Common myeloid progenitor, CD34-positive (primary cell): Measurements from ENCODE around the gene SYNJ2.

Experiments used
- CTCF ChIA-PET: fragments of 350-600 bp; sonication (Branson Sonifier 250); formaldehyde crosslinking; loops from one replicate; lab custom pipeline; 2021; ENCODE audit warnings: antibody characterized with exemption; lab: Charles Lee
- POLR2A ChIA-PET: fragments of 350-600 bp; sonication (Branson Sonifier 250); formaldehyde crosslinking; loops from one replicate; lab custom pipeline; 2021; ENCODE audit warnings: antibody characterized with exemption; lab: Charles Lee
- DNase-seq, 3 donors: peaks; one replicate each; pipeline versions ENCODE4 v3.0.0 to v3.0.0-alpha.2; 2013
- H3K27ac ChIP-seq, 2 experiments: 1 replicate in 1 of 2; 2 replicates in 1 of 2; pipeline ENCODE4 v1.7.0; 2013; ENCODE audit warnings: inconsistent platforms in 2 of 2, low read length in 2 of 2, mild to moderate bottlenecking in 2 of 2, low read depth in 1 of 2, moderate library complexity in 1 of 2; ENCODE audit not compliant: severe bottlenecking in 2 of 2, insufficient read depth in 1 of 2, poor library complexity in 1 of 2
- H3K27me3 ChIP-seq, 5 experiments: replicated peaks in 2 of 5; 1 replicate in 3 of 5; 2 replicates in 2 of 5; pipeline versions ENCODE4 v1.6.1 to v1.7.0; 2013; ENCODE audit warnings: low read length in 4 of 5, mild to moderate bottlenecking in 2 of 5, moderate library complexity in 2 of 5, inconsistent platforms in 1 of 5; ENCODE audit not compliant: insufficient read depth in 5 of 5, control insufficient read depth in 4 of 5
- H3K36me3 ChIP-seq, 4 experiments: 1 replicate in 2 of 4; 2 replicates in 2 of 4; pipeline versions ENCODE4 v1.6.1 to v1.7.0; 2013; ENCODE audit warnings: low read length in 3 of 4, control low read depth in 1 of 4, mild to moderate bottlenecking in 1 of 4; ENCODE audit not compliant: control insufficient read depth in 4 of 4, insufficient read depth in 4 of 4
- H3K4me1 ChIP-seq, 4 experiments: 1 replicate in 3 of 4; 2 replicates in 1 of 4; pipeline versions ENCODE4 v1.6.1 to v1.7.1; 2013; ENCODE audit warnings: low read length in 3 of 4, mild to moderate bottlenecking in 3 of 4, control low read depth in 1 of 4, inconsistent platforms in 1 of 4, moderate library complexity in 1 of 4; ENCODE audit not compliant: control insufficient read depth in 4 of 4, insufficient read depth in 4 of 4; ENCODE audit errors: control extremely low read depth in 1 of 4
- H3K4me3 ChIP-seq, 7 experiments: 1 replicate in 4 of 7; 2 replicates in 3 of 7; pipeline versions ENCODE4 v1.5.1 to v1.7.0; 2013; ENCODE audit warnings: mild to moderate bottlenecking in 7 of 7, low read length in 6 of 7, moderate library complexity in 6 of 7, inconsistent platforms in 2 of 7, low read depth in 2 of 7, control low read depth in 1 of 7; ENCODE audit not compliant: insufficient read depth in 4 of 7, control insufficient read depth in 1 of 7; ENCODE audit errors: extremely low read depth in 1 of 7
- H3K9me3 ChIP-seq, 5 experiments: 1 replicate in 4 of 5; 2 replicates in 1 of 5; pipeline versions ENCODE4 v1.6.1 to v1.7.1; 2013; ENCODE audit warnings: low read length in 4 of 5, mild to moderate bottlenecking in 2 of 5, inconsistent platforms in 1 of 5, low read depth in 1 of 5, moderate library complexity in 1 of 5; ENCODE audit not compliant: control insufficient read depth in 4 of 5, insufficient read depth in 2 of 5; ENCODE audit errors: control extremely low read depth in 1 of 5
- WGBS: methylation state at CpG from one replicate; pipeline ENCODE4 v1.1.5; 2013; ENCODE audit not compliant: insufficient coverage; 5-methylcytosine and 5-hydroxymethylcytosine counted together

SYNJ2 gene

DNA sequence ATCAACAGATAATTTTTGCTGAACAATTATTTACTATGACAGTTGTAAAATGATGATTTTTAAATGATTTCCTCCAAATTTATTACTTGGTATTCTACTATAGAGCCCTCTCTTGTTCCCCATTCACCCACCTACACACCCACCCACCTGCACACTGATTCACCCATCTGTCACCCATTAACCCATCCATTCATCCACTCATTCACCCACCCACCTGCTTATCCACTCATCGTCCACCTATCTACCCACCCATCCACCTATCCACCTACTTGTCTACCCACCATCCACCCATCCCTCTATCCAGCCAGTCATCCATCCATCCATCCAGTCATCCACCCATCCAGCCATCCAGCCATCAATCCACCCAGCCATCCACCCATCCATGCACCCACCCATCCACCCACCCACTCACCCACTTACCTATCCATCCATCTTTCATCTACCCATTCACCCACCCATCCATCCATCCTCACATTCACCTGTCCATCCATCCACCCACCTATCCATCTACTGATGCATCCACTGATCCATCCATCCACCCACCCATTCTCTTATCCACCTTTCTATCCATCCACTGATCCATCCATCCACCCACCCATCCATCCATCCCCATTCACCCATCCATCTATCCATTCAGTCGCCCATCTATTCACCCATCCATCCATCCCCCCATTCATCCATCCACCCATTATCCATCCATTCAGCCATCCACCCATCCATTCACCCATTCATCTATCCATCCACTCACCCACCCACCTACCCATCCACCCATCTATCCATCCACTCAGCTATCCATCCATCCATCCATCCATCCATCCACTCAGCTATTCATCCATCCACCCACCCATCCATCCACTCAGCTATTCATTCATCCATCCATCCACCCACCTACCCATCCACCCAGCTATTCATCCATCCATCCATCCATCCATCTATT lies 72.0 kb downstream of the SYNJ2 start:
- Histone ChIP-seq H3K4me3 (no peak overlapping the region), H3K27ac (no peak overlapping the region), H3K27me3 (no peaks in the 10 kb centered on the region), H3K9me3 (no peaks in the 10 kb centered on the region), H3K36me3 (peaks cover 0 to 27% (median 15%) of the 10 kb centered on the region in 4 experiments), H3K4me1 (peaks cover 0 to 5% (median 0%) of the 10 kb centered on the region in 4 experiments)
- 80% methylated on average over 2 of the region's 2 CpGs for WGBS
- ChIA-PET CTCF (interaction anchor here (1.5 kb wide), 1 partner anchor 13 kb away, joined by 3 read pairs; no protein-coding TSS in a partner anchor), POLR2A (no interaction called here)
- DNase-seq, result no peak

DNA sequence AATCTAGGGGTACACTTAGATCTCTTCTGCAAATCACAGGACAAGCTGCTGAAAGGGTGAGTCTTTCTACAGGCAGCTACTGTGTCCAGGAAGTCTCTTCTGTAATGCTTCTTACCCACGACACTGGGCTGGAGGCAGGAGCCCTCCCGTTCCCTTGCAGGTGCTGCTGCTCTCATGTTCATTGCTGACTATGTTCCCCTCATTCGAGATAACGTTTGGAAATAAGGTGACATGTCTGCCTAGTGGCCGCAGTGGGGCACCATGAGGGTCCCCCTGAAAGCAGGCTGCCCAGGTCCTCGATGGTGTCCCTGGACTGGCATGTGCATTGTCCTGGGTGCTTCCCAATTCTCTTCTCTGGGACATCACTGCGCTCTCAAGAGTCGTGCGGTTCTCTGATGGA lies 74.7 kb downstream of the SYNJ2 start:
- Histone ChIP-seq H3K9me3 (no peaks in the 10 kb centered on the region), H3K27ac (no peak overlapping the region), H3K4me3 (no peak overlapping the region), H3K27me3 (no peaks in the 10 kb centered on the region), H3K36me3 (peaks cover 0 to 27% (median 12%) of the 10 kb centered on the region in 4 experiments), H3K4me1 (peaks cover 0 to 14% (median 12%) of the 10 kb centered on the region in 4 experiments)
- POLR2A ChIA-PET, result no interaction called here
- DNase-seq, result no peak
- WGBS, result 92% methylated on average over 6 of the region's 9 CpGs
- CTCF ChIA-PET, result interaction anchor here (1.6 to 6.7 kb wide), 3 partner anchors 10 to 30 kb away, joined by 6 to 42 read pairs (median 6); no protein-coding TSS in a partner anchor

DNA sequence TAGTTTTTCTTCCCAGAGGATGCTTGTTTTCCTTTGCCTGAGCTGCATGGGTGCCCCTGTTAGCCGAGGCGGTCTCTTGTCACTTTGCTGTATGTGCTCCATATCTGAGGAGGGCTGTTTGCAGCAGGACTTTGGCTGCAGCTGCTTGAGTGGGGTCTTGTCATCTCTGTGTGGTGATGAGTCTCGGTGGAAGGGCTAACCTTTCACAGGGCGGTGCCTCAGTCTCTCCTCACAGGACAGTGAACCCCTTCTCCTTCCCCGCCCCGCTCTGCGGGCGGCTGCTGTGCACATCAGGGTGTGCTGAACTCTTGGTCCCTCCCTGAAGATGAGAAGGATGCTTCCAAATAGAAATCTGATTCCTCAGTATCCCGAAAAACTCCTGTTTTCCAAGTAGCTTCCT lies 75.1 kb downstream of the SYNJ2 start:
- Histone ChIP-seq H3K27ac (no peak overlapping the region), H3K4me3 (no peak overlapping the region), H3K36me3 (peaks cover 0 to 30% (median 13%) of the 10 kb centered on the region in 4 experiments), H3K4me1 (peaks cover 0 to 14% (median 12%) of the 10 kb centered on the region in 4 experiments), H3K27me3 (no peaks in the 10 kb centered on the region), H3K9me3 (no peaks in the 10 kb centered on the region)
- POLR2A ChIA-PET, result no interaction called here
- DNase-seq, result no peak
- CTCF ChIA-PET, result interaction anchor here (1.3 to 6.7 kb wide), 4 partner anchors 10 to 31 kb away, joined by 3 to 42 read pairs (median 6); no protein-coding TSS in a partner anchor
- 100% methylated on average over 3 of the region's 9 CpGs for WGBS

DNA sequence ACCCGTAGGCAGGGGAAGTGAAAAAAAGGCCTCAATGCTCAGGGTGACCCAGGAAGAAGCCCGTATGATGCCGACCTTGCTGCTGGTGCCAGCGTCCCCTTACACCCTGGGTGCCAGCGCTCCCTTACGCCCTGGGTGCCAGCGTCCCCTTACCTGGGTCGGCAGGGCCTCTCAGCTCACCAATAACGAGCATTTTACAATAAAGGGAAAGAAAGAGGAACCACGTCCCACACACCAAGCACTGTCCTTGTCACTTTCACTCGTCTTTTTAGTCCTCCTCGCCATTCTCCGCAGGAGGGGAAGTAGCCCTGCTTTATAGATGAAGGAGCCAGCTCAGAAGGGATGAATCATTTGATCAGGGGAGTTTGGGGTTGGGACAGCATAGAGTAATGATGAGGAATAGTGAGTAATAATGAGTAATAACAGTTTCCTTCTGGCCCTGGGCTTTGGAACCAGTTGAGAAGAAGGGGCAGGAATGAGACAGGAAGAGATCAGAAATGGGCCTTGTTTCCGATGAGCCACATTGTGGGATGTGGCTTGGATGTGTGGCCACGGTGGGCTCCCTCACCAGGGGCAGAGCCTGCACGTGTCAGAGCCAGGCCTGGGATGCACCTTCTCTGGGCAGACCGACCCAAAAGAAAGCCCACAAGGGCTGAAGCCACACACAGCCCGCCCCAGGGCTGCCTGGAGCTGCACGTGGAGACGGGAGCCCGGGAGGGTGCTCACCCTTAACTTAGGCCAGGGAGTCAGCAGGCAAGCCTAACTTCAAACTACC lies 75.7 kb downstream of the SYNJ2 start:
- Histone ChIP-seq H3K36me3 (peaks cover 0 to 30% (median 14%) of the 10 kb centered on the region in 4 experiments), H3K4me3 (no peak overlapping the region), H3K9me3 (no peaks in the 10 kb centered on the region), H3K27me3 (no peaks in the 10 kb centered on the region), H3K4me1 (peaks cover 0 to 14% (median 12%) of the 10 kb centered on the region in 4 experiments), H3K27ac (no peak overlapping the region)
- ChIA-PET POLR2A (interaction anchor here (0.9 kb wide), 1 partner anchor 16 kb away, joined by 3 read pairs; no protein-coding TSS in a partner anchor), CTCF (interaction anchor here (0.8 to 6.7 kb wide), 7 partner anchors 8 to 71 kb away, joined by 3 to 42 read pairs (median 4); no protein-coding TSS in a partner anchor)
- DNase-seq, result peak in 2 of 3 donors; percentile 24 to 40
- WGBS, result 97% methylated on average over 16 of the region's 21 CpGs

DNA sequence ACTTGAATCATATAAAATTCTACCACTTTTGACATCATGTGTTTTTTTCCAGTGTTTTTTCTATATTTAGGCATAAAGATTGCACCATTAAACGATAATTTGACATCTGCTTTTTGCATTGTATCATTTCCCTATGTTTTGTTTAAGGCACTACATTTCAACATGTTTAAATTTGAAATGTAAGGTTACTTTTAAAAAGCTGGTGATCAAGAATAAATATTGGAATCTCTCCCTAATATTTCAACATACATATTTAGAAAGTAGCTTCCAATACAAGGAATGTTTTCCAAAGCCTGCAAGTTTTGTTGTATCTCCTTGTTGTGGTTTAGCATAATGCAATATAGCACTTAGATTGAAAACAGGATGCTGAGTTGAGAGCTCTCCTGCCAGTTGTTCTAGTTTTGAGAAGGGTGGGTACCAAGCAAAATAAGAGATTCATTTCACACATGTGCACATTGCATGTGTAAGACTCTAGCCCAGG lies 76.5 kb downstream of the SYNJ2 start:
- peaks cover 0 to 14% (median 12%) of the 10 kb centered on the region in 4 experiments for H3K4me1 ChIP-seq
- no peaks in the 10 kb centered on the region for H3K27me3 ChIP-seq
- no peak overlapping the region for H3K27ac ChIP-seq
- DNase-seq, result no peak
- CTCF ChIA-PET, result interaction anchor here (0.8 to 6.7 kb wide), 8 partner anchors 9 to 70 kb away, joined by 3 to 42 read pairs (median 4); no protein-coding TSS in a partner anchor
- H3K36me3 ChIP-seq, result peaks cover 2 to 35% (median 15%) of the 10 kb centered on the region in 4 experiments
- H3K9me3 ChIP-seq, result peaks cover 0 to 5% (median 0%) of the 10 kb centered on the region in 5 experiments
- POLR2A ChIA-PET, result interaction anchor here (0.9 kb wide), 1 partner anchor 17 kb away, joined by 3 read pairs; no protein-coding TSS in a partner anchor
- WGBS, result no CpG with 5 or more reads among the region's 1 CpG
- H3K4me3 ChIP-seq, result no peak overlapping the region

DNA sequence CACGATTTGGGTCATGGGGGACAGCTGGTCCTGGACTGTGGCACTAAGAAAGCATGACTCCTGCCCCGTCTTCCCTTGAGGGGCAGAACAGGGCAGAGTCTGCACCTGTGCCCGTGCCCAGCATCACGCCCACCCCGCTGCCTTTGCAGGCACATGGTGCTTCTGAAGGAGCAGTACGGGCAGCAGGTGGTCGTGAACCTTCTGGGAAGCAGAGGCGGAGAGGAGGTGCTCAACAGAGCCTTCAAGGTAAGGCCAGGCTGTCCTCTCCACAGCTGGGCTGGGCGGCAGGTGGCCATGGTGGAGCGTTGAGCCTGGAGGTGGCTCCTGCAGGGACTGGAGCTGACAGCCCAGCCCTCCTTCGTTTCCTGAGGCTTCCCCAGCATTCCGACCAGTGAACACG lies 77.4 kb downstream of the SYNJ2 start:
- DNase-seq, result no peak
- no peaks in the 10 kb centered on the region for H3K27me3 ChIP-seq
- H3K27ac ChIP-seq, result no peak overlapping the region
- WGBS, result over 99% methylated on average over 13 of the region's 13 CpGs
- peaks cover 0 to 14% (median 12%) of the 10 kb centered on the region in 4 experiments for H3K4me1 ChIP-seq
- ChIA-PET POLR2A (no interaction called here), CTCF (interaction anchor here (1.6 to 6.7 kb wide), 3 partner anchors 10 to 18 kb away, joined by 4 to 42 read pairs (median 10); no protein-coding TSS in a partner anchor)
- H3K4me3 ChIP-seq, result no peak overlapping the region
- H3K36me3 ChIP-seq, result peaks cover 2 to 36% (median 20%) of the 10 kb centered on the region in 4 experiments
- H3K9me3 ChIP-seq, result peaks cover 0 to 5% (median 0%) of the 10 kb centered on the region in 5 experiments
